HG03108 (cell line): Measurements from ENCODE around the gene KCTD20.

Experiments used
- ATAC-seq: cut with Tn5 transposase; IDR thresholded peaks from one replicate; pipeline ENCODE4 v1.9.1; 2021; ENCODE audit warnings: moderate library complexity; ENCODE audit not compliant: unreplicated experiment

The KCTD20 gene

GRCh38 chr6:36492092-36492491, 49.3 kb downstream of the KCTD20 start:
- no peak for ATAC-seq

GRCh38 chr6:36492621-36493020, 49.8 kb downstream of the KCTD20 start:
- no peak for ATAC-seq

GRCh38 chr6:36493319-36493718, 50.5 kb downstream of the KCTD20 start:
- ATAC-seq, result no peak

GRCh38 chr6:36493859-36494258, 51.1 kb downstream of the KCTD20 start:
- ATAC-seq, result no peak

- ATAC-seq, result no peak
Measured at GRCh38 chr6:36495086-36495485, 52.3 kb downstream of the KCTD20 start.

GRCh38 chr6:36499918-36500317, 57.1 kb downstream of the KCTD20 start:
- no peak for ATAC-seq

GRCh38 chr6:36501686-36502085, 58.9 kb downstream of the KCTD20 start:
- ATAC-seq, result no peak

GRCh38 chr6:36504181-36504580, 61.4 kb downstream of the KCTD20 start:
- ATAC-seq, result no peak

- ATAC-seq, result no peak
Measured at GRCh38 chr6:36504982-36505381, 62.2 kb downstream of the KCTD20 start.

GRCh38 chr6:36505744-36506534, 63.1 kb downstream of the KCTD20 start:
- ATAC-seq, result no peak

- ATAC-seq, result no peak
Measured at GRCh38 chr6:36506611-36507010, 63.8 kb downstream of the KCTD20 start.

- no peak for ATAC-seq
Measured at GRCh38 chr6:36508532-36508931, 65.7 kb downstream of the KCTD20 start.

- no peak for ATAC-seq
Measured at GRCh38 chr6:36510365-36510764, 67.6 kb downstream of the KCTD20 start.

GRCh38 chr6:36514554-36515456, 72.0 kb downstream of the KCTD20 start:
- peak; percentile 63 for ATAC-seq

- ATAC-seq, result no peak
Measured at GRCh38 chr6:36515844-36516243, 73.0 kb downstream of the KCTD20 start.

GRCh38 chr6:36516559-36516958, 73.8 kb downstream of the KCTD20 start:
- ATAC-seq, result no peak

- no peak for ATAC-seq
Measured at GRCh38 chr6:36516988-36517387, 74.2 kb downstream of the KCTD20 start.

GRCh38 chr6:36517408-36517807, 74.6 kb downstream of the KCTD20 start:
- ATAC-seq, result no peak

GRCh38 chr6:36519352-36519751, 76.6 kb downstream of the KCTD20 start:
- no peak for ATAC-seq

- no peak for ATAC-seq
Measured at GRCh38 chr6:36523451-36523850, 80.7 kb downstream of the KCTD20 start.

- no peak for ATAC-seq
Measured at GRCh38 chr6:36523936-36524499, 81.2 kb downstream of the KCTD20 start.

- ATAC-seq, result no peak
Measured at GRCh38 chr6:36524871-36525270, 82.1 kb downstream of the KCTD20 start.
